Uterus (tissue), 4 donors: Measurements from ENCODE around the gene MANSC4. TPM values are rescaled to one million over a fixed set of nuclear protein-coding genes. Genes with fewer than 3 reads are reported as not detected.

ENCODE experiments used
- DNase-seq, 2 donors: peaks; one replicate each; pipeline ENCODE4 v3.0.0-alpha.2; 2019 to 2020
- H3K27ac ChIP-seq, 2 donors: fragments of 200-600 bp; sonication (generic); 1 replicate in 1 of 2; 2 replicates in 1 of 2; pipeline ENCODE4 v1.5.1; 2016 to 2018
- H3K27me3 ChIP-seq, 2 donors: fragments of 200-600 bp; sonication (generic); one replicate each; pipeline ENCODE4 v1.5.1; 2018 to 2019; ENCODE audit warnings: control low read depth in 1 of 2
- H3K36me3 ChIP-seq, 2 donors: fragments of 200-600 bp; sonication (generic); one replicate each; pipeline ENCODE4 v1.5.1; 2019; ENCODE audit warnings: control low read depth in 1 of 2
- H3K4me1 ChIP-seq, 2 donors: fragments of 200-600 bp; sonication (generic); one replicate each; pipeline ENCODE4 v1.5.1; 2018 to 2019; ENCODE audit warnings: control low read depth in 1 of 2
- H3K4me3 ChIP-seq, 2 donors: fragments of 200-600 bp; sonication (generic); 1 replicate in 1 of 2; 2 replicates in 1 of 2; pipeline ENCODE4 v1.5.1; 2018 to 2019; ENCODE audit warnings: mild to moderate bottlenecking in 1 of 2
- H3K9me3 ChIP-seq, 2 donors: fragments of 200-600 bp; sonication (generic); one replicate each; pipeline ENCODE4 v1.5.1; 2019; ENCODE audit warnings: control low read depth in 1 of 2
- CTCF ChIP-seq, 4 experiments: fragments of 200-600 bp in 2 of 4; fragments of 450-650 bp in 2 of 4; sonication (generic) in 2 of 4; IDR thresholded peaks; one replicate each; pipeline ENCODE4 v1.5.1; 2016 to 2019; ENCODE audit warnings: antibody characterized with exemption in 4 of 4, mild to moderate bottlenecking in 2 of 4, moderate library complexity in 1 of 4
- POLR2A ChIP-seq, 2 donors: fragments of 450-650 bp; IDR thresholded peaks; one replicate each; pipeline ENCODE4 v1.6.1; 2016; ENCODE audit warnings: antibody characterized with exemption in 2 of 2, mild to moderate bottlenecking in 1 of 2, moderate library complexity in 1 of 2
- intact Hi-C: fragments of 100-400 bp; cut with DNase I; formaldehyde crosslinking; loops from one replicate; pipeline ENCODE4 v1.15.1; 2023; ENCODE audit warnings: low total_unique reads
- total RNA-seq, 4 donors: library from RNA; depleted of rRNA in 3 of 4; stranded (reverse); fragments of >200 nt in 3 of 4; gene quantifications; one replicate each; pipeline versions ENCODE4 v1.1.0 to v1.2.4, GENCODE V29; 2014 to 2023
- donor health status: DM: yes; HTN: yes; CAD: no.

Gene MANSC4
- total RNA-seq, 4 donors from 2014 or later = 0.48 to 0.73 TPM; not detected in 2

- intact Hi-C loops = no loop called here
- Histone ChIP-seq H3K9me3 (no peaks in the 10 kb centered on the region), H3K27ac (no peak overlapping the region), H3K4me1 (no peaks in the 10 kb centered on the region), H3K36me3 (no peaks in the 10 kb centered on the region), H3K4me3 (no peak overlapping the region), H3K27me3 (no peaks in the 10 kb centered on the region)
- TF ChIP-seq POLR2A (IDR thresholded peaks at IDR 0.05) (no peak), CTCF (IDR thresholded peaks at IDR 0.05) (no peak)
- DNase-seq = no peak
Observed at GRCh38 chr12:27805238-27805637, 25.2 kb upstream of the MANSC4 start.

GRCh38 chr12:27802936-27803335, 22.9 kb upstream of the MANSC4 start:
- H3K27me3 ChIP-seq = no peaks in the 10 kb centered on the region
- TF ChIP-seq CTCF (IDR thresholded peaks at IDR 0.05) (no peak), POLR2A (IDR thresholded peaks at IDR 0.05) (no peak)
- intact Hi-C loops = no loop called here
- no peaks in the 10 kb centered on the region for H3K4me1 ChIP-seq
- H3K36me3 ChIP-seq = no peaks in the 10 kb centered on the region
- H3K27ac ChIP-seq = no peak overlapping the region
- no peak for DNase-seq
- H3K4me3 ChIP-seq = no peak overlapping the region
- no peaks in the 10 kb centered on the region for H3K9me3 ChIP-seq

- Histone ChIP-seq H3K9me3 (no peaks in the 10 kb centered on the region), H3K27me3 (no peaks in the 10 kb centered on the region), H3K36me3 (no peaks in the 10 kb centered on the region), H3K4me1 (no peaks in the 10 kb centered on the region), H3K27ac (no peak overlapping the region), H3K4me3 (no peak overlapping the region)
- intact Hi-C loops = no loop called here
- DNase-seq = no peak
- no peak for TF ChIP-seq CTCF (IDR thresholded peaks at IDR 0.05)
- no peak for TF ChIP-seq POLR2A (IDR thresholded peaks at IDR 0.05)
Observed at GRCh38 chr12:27802511-27802910, 22.5 kb upstream of the MANSC4 start.

GRCh38 chr12:27801630-27802029, 21.6 kb upstream of the MANSC4 start:
- no peak for DNase-seq
- H3K27ac ChIP-seq = no peak overlapping the region
- no peaks in the 10 kb centered on the region for H3K27me3 ChIP-seq
- H3K4me1 ChIP-seq = no peaks in the 10 kb centered on the region
- intact Hi-C loops = no loop called here
- no peaks in the 10 kb centered on the region for H3K36me3 ChIP-seq
- no peak overlapping the region for H3K4me3 ChIP-seq
- TF ChIP-seq POLR2A (IDR thresholded peaks at IDR 0.05) (no peak), CTCF (IDR thresholded peaks at IDR 0.05) (no peak)
- no peaks in the 10 kb centered on the region for H3K9me3 ChIP-seq

GRCh38 chr12:27800819-27801218, 20.8 kb upstream of the MANSC4 start:
- no peaks in the 10 kb centered on the region for H3K27me3 ChIP-seq
- TF ChIP-seq POLR2A (IDR thresholded peaks at IDR 0.05) (no peak), CTCF (IDR thresholded peaks at IDR 0.05) (no peak)
- intact Hi-C loops = no loop called here
- no peak for DNase-seq
- no peak overlapping the region for H3K27ac ChIP-seq
- H3K36me3 ChIP-seq = no peaks in the 10 kb centered on the region
- no peaks in the 10 kb centered on the region for H3K4me1 ChIP-seq
- H3K9me3 ChIP-seq = no peaks in the 10 kb centered on the region
- no peak overlapping the region for H3K4me3 ChIP-seq
